ENCODE data around the gene MYO1D.

DNA sequence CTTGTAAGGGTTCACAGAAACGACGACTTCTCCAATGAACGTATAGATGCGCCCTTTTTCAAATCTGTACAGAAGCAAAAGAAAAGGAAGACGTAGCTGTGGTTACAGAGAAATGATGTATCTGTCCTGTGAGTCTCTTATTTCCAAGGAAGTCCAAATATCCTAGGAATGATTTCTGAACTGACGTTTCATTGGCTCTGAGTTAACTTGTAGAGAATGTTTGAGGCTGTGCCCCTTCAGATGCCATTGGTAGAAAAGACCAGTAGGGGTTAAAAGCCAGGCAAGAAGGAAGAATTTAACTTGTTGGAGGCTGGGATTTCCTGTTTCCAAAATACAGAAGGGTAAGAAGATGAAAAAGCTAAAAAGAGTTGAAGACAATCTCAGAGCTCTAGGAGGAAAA lies 96.2 kb downstream of the MYO1D start:
- TF ChIP-seq POLR2AphosphoS5 (IDR thresholded peaks at IDR 0.05) (no peak), EP300 (IDR thresholded peaks at IDR 0.05) (no peak), POLR2A (IDR thresholded peaks at IDR 0.05) (no peak)
- TF ChIP-seq, protein P1, sequence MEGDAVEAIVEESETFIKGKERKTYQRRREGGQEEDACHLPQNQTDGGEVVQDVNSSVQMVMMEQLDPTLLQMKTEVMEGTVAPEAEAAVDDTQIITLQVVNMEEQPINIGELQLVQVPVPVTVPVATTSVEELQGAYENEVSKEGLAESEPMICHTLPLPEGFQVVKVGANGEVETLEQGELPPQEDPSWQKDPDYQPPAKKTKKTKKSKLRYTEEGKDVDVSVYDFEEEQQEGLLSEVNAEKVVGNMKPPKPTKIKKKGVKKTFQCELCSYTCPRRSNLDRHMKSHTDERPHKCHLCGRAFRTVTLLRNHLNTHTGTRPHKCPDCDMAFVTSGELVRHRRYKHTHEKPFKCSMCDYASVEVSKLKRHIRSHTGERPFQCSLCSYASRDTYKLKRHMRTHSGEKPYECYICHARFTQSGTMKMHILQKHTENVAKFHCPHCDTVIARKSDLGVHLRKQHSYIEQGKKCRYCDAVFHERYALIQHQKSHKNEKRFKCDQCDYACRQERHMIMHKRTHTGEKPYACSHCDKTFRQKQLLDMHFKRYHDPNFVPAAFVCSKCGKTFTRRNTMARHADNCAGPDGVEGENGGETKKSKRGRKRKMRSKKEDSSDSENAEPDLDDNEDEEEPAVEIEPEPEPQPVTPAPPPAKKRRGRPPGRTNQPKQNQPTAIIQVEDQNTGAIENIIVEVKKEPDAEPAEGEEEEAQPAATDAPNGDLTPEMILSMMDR (IDR thresholded peaks at IDR 0.05), result no peak
